Raji (cell line): ENCODE data around the gene LRRC55.

Experiments used
- POLR2A ChIP-seq: IDR thresholded peaks from 2 replicates; pipeline ENCODE4 v1.6.1; 2011; ENCODE audit warnings: low read depth, low read length, control low read depth; ENCODE audit not compliant: insufficient read depth

The LRRC55 gene

GRCh38 chr11:57179681-57180080 lies 2.1 kb upstream of the LRRC55 start:
- TF ChIP-seq POLR2A, result no peak

GRCh38 chr11:57180081-57180561 lies 1.6 kb upstream of the LRRC55 start:
- no peak for TF ChIP-seq POLR2A

GRCh38 chr11:57180964-57181363 lies 789 bp upstream of the LRRC55 start:
- no peak for TF ChIP-seq POLR2A

GRCh38 chr11:57182896-57183295 lies 1.1 kb downstream of the LRRC55 start:
- TF ChIP-seq POLR2A, result no peak

GRCh38 chr11:57190548-57190947 lies 8.8 kb downstream of the LRRC55 start:
- TF ChIP-seq POLR2A, result no peak

GRCh38 chr11:57191311-57192219 lies 9.8 kb downstream of the LRRC55 start:
- TF ChIP-seq POLR2A, result no peak

GRCh38 chr11:57192316-57192715 lies 10.6 kb downstream of the LRRC55 start:
- no peak for TF ChIP-seq POLR2A

- TF ChIP-seq POLR2A, result no peak
Measured at GRCh38 chr11:57196596-57196995, 14.8 kb downstream of the LRRC55 start.

- no peak for TF ChIP-seq POLR2A
Measured at GRCh38 chr11:57197762-57198161, 16.0 kb downstream of the LRRC55 start.

- no peak for TF ChIP-seq POLR2A
Measured at GRCh38 chr11:57199330-57199729, 17.6 kb downstream of the LRRC55 start.

- no peak for TF ChIP-seq POLR2A
Measured at GRCh38 chr11:57200917-57201316, 19.2 kb downstream of the LRRC55 start.

GRCh38 chr11:57202281-57202680 lies 20.5 kb downstream of the LRRC55 start:
- no peak for TF ChIP-seq POLR2A

GRCh38 chr11:57203359-57203758 lies 21.6 kb downstream of the LRRC55 start:
- no peak for TF ChIP-seq POLR2A

GRCh38 chr11:57203882-57204480 lies 22.2 kb downstream of the LRRC55 start:
- no peak for TF ChIP-seq POLR2A

- TF ChIP-seq POLR2A, result no peak
Measured at GRCh38 chr11:57205041-57205641, 23.4 kb downstream of the LRRC55 start.

GRCh38 chr11:57207168-57207567 lies 25.4 kb downstream of the LRRC55 start:
- no peak for TF ChIP-seq POLR2A
